MCF 10A (cell line): ENCODE measurements around the gene PTK6. TPM values are rescaled to one million over a fixed set of nuclear protein-coding genes. Genes with fewer than 3 reads are reported as not detected.
A peak's percentile ranks its signal among the peaks of the same experiment; 100 is the strongest.
"Not testable (repeated sequence)": the region's sequence is repeated elsewhere in the genome, so short reads cannot be mapped to it uniquely, and the experiment has no call there.

Experiments
- BruUV-seq: library from RNA; stranded (reverse); fragments of 400-500 nt; replicated peaks from 2 replicates; lab custom pipeline; 2021; lab: Mats Ljungman, UMichigan
- CTCF ChIA-PET: fragments of 300-600 bp; sonication (Branson Sonifier 250); formaldehyde crosslinking; extraction: SDS; loops from one replicate; lab custom pipeline; 2021; ENCODE audit warnings: antibody characterized with exemption, inconsistent platforms; lab: Yijun Ruan, JAX
- POLR2A ChIA-PET: fragments of 300-600, 350-650 bp; sonication (Branson Sonifier 250); formaldehyde crosslinking; extraction: SDS; loops from one replicate; lab custom pipeline; 2020; ENCODE audit warnings: antibody characterized with exemption, inconsistent platforms; lab: Yijun Ruan, JAX
- DNase-seq: peaks from one replicate; pipeline ENCODE4 v3.0.0-alpha.2; 2018; ENCODE audit not compliant: unreplicated experiment
- H3K27ac Mint-ChIP-seq: one replicate; pipeline ENCODE4 v1.8.0; 2022; ENCODE audit warnings: mild to moderate bottlenecking, low read depth, mixed read lengths; ENCODE audit not compliant: unreplicated experiment
- H3K27me3 Mint-ChIP-seq: one replicate; pipeline ENCODE4 v1.8.0; 2022; ENCODE audit warnings: mixed read lengths; ENCODE audit not compliant: insufficient read depth, unreplicated experiment
- H3K36me3 Mint-ChIP-seq: one replicate; pipeline ENCODE4 v1.8.0; 2022; ENCODE audit warnings: mild to moderate bottlenecking, moderate library complexity, mixed read lengths; ENCODE audit not compliant: insufficient read depth, unreplicated experiment
- H3K4me1 Mint-ChIP-seq: one replicate; pipeline ENCODE4 v1.8.0; 2022; ENCODE audit warnings: mixed read lengths; ENCODE audit not compliant: insufficient read depth, unreplicated experiment
- H3K4me3 Mint-ChIP-seq: one replicate; pipeline ENCODE4 v1.8.0; 2022; ENCODE audit warnings: mild to moderate bottlenecking, moderate library complexity, mixed read lengths; ENCODE audit not compliant: unreplicated experiment
- H3K9me3 Mint-ChIP-seq: one replicate; pipeline ENCODE4 v1.8.0; 2022; ENCODE audit warnings: mixed read lengths; ENCODE audit not compliant: unreplicated experiment
- CTCF ChIP-seq: fragments of 200-600 bp; IDR thresholded peaks from one replicate; pipeline ENCODE4 v1.8.0; 2022; ENCODE audit warnings: antibody characterized with exemption, mild to moderate bottlenecking; ENCODE audit not compliant: unreplicated experiment
- intact Hi-C: fragments of 100-400 bp; cut with micrococcal nuclease; formaldehyde crosslinking; loops from 2 replicates; pipeline ENCODE4 v1.14.1; 2022
- total RNA-seq: library from RNA; stranded (reverse); gene quantifications from 2 replicates; pipeline ENCODE4 v1.2.3, GENCODE V29; 2022

The PTK6 gene
- total RNA-seq, 1 experiment from 2014 or later: 4.4 TPM

- DNase-seq: no peak
- no peaks in the 10 kb centered on the region for H3K9me3 Mint-ChIP-seq
- intact Hi-C loops: loop anchor here (5.0 kb wide), 1 partner anchor 177 kb away; no protein-coding TSS in a partner anchor
- TF ChIP-seq CTCF: no peak
- H3K4me1 Mint-ChIP-seq: peaks cover 17% of the 10 kb centered on the region
- peaks cover 36% of the 10 kb centered on the region for H3K27me3 Mint-ChIP-seq
- ChIA-PET POLR2A (interaction anchor here (0.7 kb wide), 1 partner anchor 271 kb away, joined by 3 read pairs; no protein-coding TSS in a partner anchor), CTCF (no interaction called here)
- H3K27ac Mint-ChIP-seq: no peak overlapping the region
- no peaks in the 10 kb centered on the region for H3K36me3 Mint-ChIP-seq
- BruUV-seq: no TSS peak
- H3K4me3 Mint-ChIP-seq: no peak overlapping the region
Measured at GRCh38 chr20:63484236-63484635, 52.9 kb downstream of the PTK6 start.

GRCh38 chr20:63483834-63484233, 53.3 kb downstream of the PTK6 start:
- ChIA-PET POLR2A (interaction anchor here (0.7 kb wide), 1 partner anchor 271 kb away, joined by 3 read pairs; no protein-coding TSS in a partner anchor), CTCF (interaction anchor here (0.7 kb wide), 1 partner anchor 436 kb away, joined by 3 read pairs; no protein-coding TSS in a partner anchor)
- Mint-ChIP-seq H3K4me1 (peaks cover 17% of the 10 kb centered on the region), H3K27ac (no peak overlapping the region), H3K4me3 (no peak overlapping the region), H3K27me3 (peaks cover 36% of the 10 kb centered on the region), H3K36me3 (no peaks in the 10 kb centered on the region), H3K9me3 (no peaks in the 10 kb centered on the region)
- BruUV-seq: no TSS peak
- TF ChIP-seq CTCF: no peak
- intact Hi-C loops: loop anchor here (5.0 kb wide), 1 partner anchor 177 kb away; no protein-coding TSS in a partner anchor
- DNase-seq: no peak

GRCh38 chr20:63482021-63482587, 55.1 kb downstream of the PTK6 start:
- DNase-seq: no peak
- POLR2A ChIA-PET: interaction anchor here (0.6 kb wide), 1 partner anchor 26 kb away, joined by 3 read pairs; no protein-coding TSS in a partner anchor
- no TSS peak for BruUV-seq
- CTCF ChIA-PET: no interaction called here
- intact Hi-C loops: loop anchor here (5.0 kb wide), 1 partner anchor 175 kb away; no protein-coding TSS in a partner anchor
- H3K4me3 Mint-ChIP-seq: no peak overlapping the region
- peaks cover 40% of the 10 kb centered on the region for H3K27me3 Mint-ChIP-seq
- TF ChIP-seq CTCF: no peak
- H3K9me3 Mint-ChIP-seq: no peaks in the 10 kb centered on the region
- H3K27ac Mint-ChIP-seq: no peak overlapping the region
- peaks cover 17% of the 10 kb centered on the region for H3K4me1 Mint-ChIP-seq
- H3K36me3 Mint-ChIP-seq: peaks cover 1% of the 10 kb centered on the region

GRCh38 chr20:63481503-63481902, 55.7 kb downstream of the PTK6 start:
- intact Hi-C loops: loop anchor here (5.0 kb wide), 1 partner anchor 174 kb away; no protein-coding TSS in a partner anchor
- CTCF ChIA-PET: interaction anchor here (0.7 kb wide), 1 partner anchor 30 kb away, joined by 3 read pairs; no protein-coding TSS in a partner anchor
- no peak for TF ChIP-seq CTCF
- BruUV-seq: no TSS peak
- POLR2A ChIA-PET: interaction anchor here (0.6 kb wide), 1 partner anchor 27 kb away, joined by 3 read pairs; no protein-coding TSS in a partner anchor
- no peak overlapping the region for H3K27ac Mint-ChIP-seq
- DNase-seq: no peak
- no peaks in the 10 kb centered on the region for H3K9me3 Mint-ChIP-seq
- H3K4me3 Mint-ChIP-seq: no peak overlapping the region
- peaks cover 6% of the 10 kb centered on the region for H3K36me3 Mint-ChIP-seq
- H3K4me1 Mint-ChIP-seq: peaks cover 17% of the 10 kb centered on the region
- peaks cover 46% of the 10 kb centered on the region for H3K27me3 Mint-ChIP-seq

GRCh38 chr20:63479695-63480419, 57.3 kb downstream of the PTK6 start:
- H3K9me3 Mint-ChIP-seq, POLR2A ChIA-PET, H3K4me3 Mint-ChIP-seq, CTCF ChIA-PET, H3K36me3 Mint-ChIP-seq, H3K27ac Mint-ChIP-seq, BruUV-seq: not testable (repeated sequence)
- H3K27me3 Mint-ChIP-seq: peaks cover 61% of the 10 kb centered on the region
- H3K4me1 Mint-ChIP-seq: peaks cover 17% of the 10 kb centered on the region
- DNase-seq: peak; percentile 16
- intact Hi-C loops: loop anchor here (5.0 kb wide), 1 partner anchor 173 kb away; no protein-coding TSS in a partner anchor
